Lung (tissue), 12 donors: ENCODE measurements around the gene CHST1. TPM values are rescaled to one million over a fixed set of nuclear protein-coding genes. Genes with fewer than 3 reads are reported as not detected.

ENCODE experiments used
- ATAC-seq: fragments of 200-7000 bp; cut with Tn5 transposase; one replicate; pipeline ENCODE4 v1.9.1; 2020; ENCODE audit warnings: moderate number of reproducible peaks; ENCODE audit not compliant: insufficient read depth, low FRiP score
- DNase-seq, 3 donors: peaks; one replicate each; pipeline ENCODE4 v3.0.0-alpha.2; 2013 to 2017
- H3K27ac ChIP-seq, 2 donors: one replicate each; pipeline ENCODE4 v1.5.1; 2013; ENCODE audit warnings: mild to moderate bottlenecking in 2 of 2, moderate library complexity in 2 of 2, control low read depth in 1 of 2, inconsistent platforms in 1 of 2, low read depth in 1 of 2, low read length in 1 of 2
- H3K27me3 ChIP-seq, 3 donors: one replicate each; pipeline ENCODE4 v1.5.1; 2013; ENCODE audit warnings: low read length in 2 of 3; ENCODE audit not compliant: control insufficient read depth in 3 of 3, insufficient read depth in 3 of 3
- H3K36me3 ChIP-seq, 4 donors: one replicate each; pipeline ENCODE4 v1.5.1; 2013; ENCODE audit warnings: low read length in 4 of 4, mild to moderate bottlenecking in 1 of 4, moderate library complexity in 1 of 4; ENCODE audit not compliant: control insufficient read depth in 4 of 4, insufficient read depth in 4 of 4
- H3K4me1 ChIP-seq, 5 donors: one replicate each; pipeline ENCODE4 v1.5.1; 2013; ENCODE audit warnings: low read length in 5 of 5, mild to moderate bottlenecking in 2 of 5, moderate library complexity in 1 of 5; ENCODE audit not compliant: control insufficient read depth in 5 of 5, insufficient read depth in 5 of 5
- H3K4me3 ChIP-seq: one replicate; pipeline ENCODE4 v1.5.1; 2013; ENCODE audit warnings: mild to moderate bottlenecking, control low read depth, moderate library complexity
- H3K9ac ChIP-seq, 2 donors: one replicate each; pipeline ENCODE4 v1.5.1; 2013; ENCODE audit warnings: low read length in 2 of 2, control low read depth in 1 of 2; ENCODE audit not compliant: insufficient read depth in 1 of 2
- H3K9me3 ChIP-seq, 4 donors: one replicate each; pipeline ENCODE4 v1.5.1; 2013; ENCODE audit warnings: low read length in 3 of 4, mild to moderate bottlenecking in 1 of 4, moderate library complexity in 1 of 4; ENCODE audit not compliant: control insufficient read depth in 4 of 4, insufficient read depth in 3 of 4
- WGBS, 2 donors: extraction: QIAGEN DNeasy Blood & Tissue Kit; methylation state at CpG; one replicate each; pipeline ENCODE4 v1.1.7; 2013; 5-methylcytosine and 5-hydroxymethylcytosine counted together
- polyA plus RNA-seq, 2 donors: library from polyadenylated mRNA; stranded (reverse); fragments of 200-250 nt; gene quantifications; one replicate each; pipeline ENCODE4 v1.2.1, GENCODE V29; 2013
- total RNA-seq, 2 donors: library from RNA; depleted of rRNA in 1 of 2; stranded (reverse); fragments of >200 nt in 1 of 2; gene quantifications; one replicate each; pipeline ENCODE4 v1.2.1, GENCODE V29; 2014 to 2021
- TF ChIP-seq, protein P1 (sequence below): IDR thresholded peaks from 2 replicates; pipeline ENCODE4 v1.5.1; 2012; ENCODE audit warnings: mild to moderate bottlenecking; ENCODE audit errors: control extremely low read depth, extremely low read depth
- donor health status: control.
- donor health status: control.
- donor health status: Bipolar disorder and iron deficiency.
- donor health status: healthy.
- donor health status: DM: yes; HTN: yes; CAD: no.

CHST1 gene
- total and polyA plus RNA-seq, 4 donors: 1.7 to 2.4 (median 1.9) TPM

DNA sequence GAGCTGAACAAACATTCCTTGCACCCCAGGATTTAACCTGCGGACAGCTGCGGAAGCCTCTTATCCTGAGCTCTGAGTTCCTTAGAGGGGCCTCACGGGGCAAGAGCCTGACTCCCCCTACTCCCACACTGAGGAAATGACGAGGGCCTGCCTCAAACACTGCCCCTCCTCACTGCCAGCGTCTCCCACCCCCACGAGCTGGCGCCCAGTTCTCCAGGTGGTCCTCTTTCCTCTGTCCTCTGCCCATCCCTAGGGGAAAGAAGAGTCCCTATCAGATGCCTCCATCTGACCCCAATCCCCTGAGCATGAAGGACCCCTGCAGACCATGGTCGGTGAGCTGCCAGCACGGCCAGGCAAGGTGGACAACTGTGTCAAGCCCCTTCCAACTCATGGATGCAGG lies 14.3 kb downstream of the CHST1 start:
- no peak overlapping the region for H3K27ac ChIP-seq
- DNase-seq (no peak), ATAC-seq (no peak)
- H3K36me3 ChIP-seq: no peaks in the 10 kb centered on the region
- H3K4me1 ChIP-seq: peaks cover 0 to 5% (median 0%) of the 10 kb centered on the region in 5 donors
- H3K9me3 ChIP-seq: peaks cover 0 to 3% (median 0%) of the 10 kb centered on the region in 4 donors
- H3K9ac ChIP-seq: no peak overlapping the region
- TF ChIP-seq, protein P1, sequence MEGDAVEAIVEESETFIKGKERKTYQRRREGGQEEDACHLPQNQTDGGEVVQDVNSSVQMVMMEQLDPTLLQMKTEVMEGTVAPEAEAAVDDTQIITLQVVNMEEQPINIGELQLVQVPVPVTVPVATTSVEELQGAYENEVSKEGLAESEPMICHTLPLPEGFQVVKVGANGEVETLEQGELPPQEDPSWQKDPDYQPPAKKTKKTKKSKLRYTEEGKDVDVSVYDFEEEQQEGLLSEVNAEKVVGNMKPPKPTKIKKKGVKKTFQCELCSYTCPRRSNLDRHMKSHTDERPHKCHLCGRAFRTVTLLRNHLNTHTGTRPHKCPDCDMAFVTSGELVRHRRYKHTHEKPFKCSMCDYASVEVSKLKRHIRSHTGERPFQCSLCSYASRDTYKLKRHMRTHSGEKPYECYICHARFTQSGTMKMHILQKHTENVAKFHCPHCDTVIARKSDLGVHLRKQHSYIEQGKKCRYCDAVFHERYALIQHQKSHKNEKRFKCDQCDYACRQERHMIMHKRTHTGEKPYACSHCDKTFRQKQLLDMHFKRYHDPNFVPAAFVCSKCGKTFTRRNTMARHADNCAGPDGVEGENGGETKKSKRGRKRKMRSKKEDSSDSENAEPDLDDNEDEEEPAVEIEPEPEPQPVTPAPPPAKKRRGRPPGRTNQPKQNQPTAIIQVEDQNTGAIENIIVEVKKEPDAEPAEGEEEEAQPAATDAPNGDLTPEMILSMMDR: no peak
- 78 to 89% methylated on average over 9 of the region's 9 CpGs for WGBS, 2 donors
- H3K27me3 ChIP-seq: peaks cover 0 to 8% (median 3%) of the 10 kb centered on the region in 3 donors
- H3K4me3 ChIP-seq: no peak overlapping the region

DNA sequence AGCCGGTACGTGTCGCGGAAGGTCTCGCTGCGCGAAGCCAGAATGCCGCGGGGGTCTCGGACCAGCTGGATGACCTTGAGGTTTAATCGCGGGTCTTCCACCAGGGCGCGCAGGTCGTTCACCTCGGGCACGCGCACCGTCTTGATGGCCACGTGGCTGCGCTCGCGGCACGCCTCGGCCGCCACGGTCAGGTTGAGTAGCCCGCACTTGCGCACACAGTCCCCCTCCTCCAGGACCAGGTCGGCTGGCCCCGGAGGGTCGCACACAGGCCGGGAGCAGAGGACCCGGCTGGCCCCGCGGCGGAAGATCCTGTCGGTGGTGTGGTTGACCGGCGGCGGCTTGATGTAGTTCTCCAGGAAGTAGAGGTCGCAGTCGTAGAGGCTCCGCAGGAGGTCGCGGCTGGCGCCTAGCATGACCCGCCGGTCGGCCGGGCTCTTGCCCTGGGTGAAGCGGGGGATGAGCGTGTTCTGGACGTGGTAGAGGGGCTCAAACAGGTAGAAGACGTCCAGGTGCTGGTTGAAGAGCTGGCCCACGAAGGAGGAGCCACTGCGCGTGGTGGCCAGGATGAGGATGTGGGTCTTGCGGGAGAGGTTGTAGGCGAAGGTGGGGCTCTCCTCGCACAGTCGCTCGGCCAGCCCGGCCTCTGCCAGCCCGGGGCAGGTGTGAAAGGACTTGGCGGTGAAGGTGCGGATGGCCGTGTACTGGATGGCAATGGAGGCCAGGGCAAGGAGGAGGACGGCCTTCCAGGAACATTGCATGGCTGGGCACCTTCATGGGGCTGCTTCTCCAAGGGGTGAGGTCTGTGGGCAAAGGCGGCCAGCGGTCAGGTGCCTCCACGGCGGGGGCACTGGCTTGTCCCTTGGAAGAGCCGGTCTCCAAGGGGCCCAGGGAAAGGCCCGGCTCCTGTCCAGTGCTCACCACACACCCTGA lies 15.0 kb downstream of the CHST1 start:
- 64 to 87% methylated on average over 66 to 75 of the region's 75 CpGs for WGBS, 2 donors
- Histone ChIP-seq H3K27me3 (peaks cover 0 to 8% (median 3%) of the 10 kb centered on the region in 3 donors), H3K27ac (no peak overlapping the region), H3K4me3 (no peak overlapping the region), H3K9ac (no peak overlapping the region), H3K4me1 (peaks cover 0 to 4% (median 0%) of the 10 kb centered on the region in 5 donors), H3K9me3 (peaks cover 0 to 3% (median 0%) of the 10 kb centered on the region in 4 donors), H3K36me3 (no peaks in the 10 kb centered on the region)
- DNase-seq (no peak), ATAC-seq (no peak)
- TF ChIP-seq, protein P1: no peak

DNA sequence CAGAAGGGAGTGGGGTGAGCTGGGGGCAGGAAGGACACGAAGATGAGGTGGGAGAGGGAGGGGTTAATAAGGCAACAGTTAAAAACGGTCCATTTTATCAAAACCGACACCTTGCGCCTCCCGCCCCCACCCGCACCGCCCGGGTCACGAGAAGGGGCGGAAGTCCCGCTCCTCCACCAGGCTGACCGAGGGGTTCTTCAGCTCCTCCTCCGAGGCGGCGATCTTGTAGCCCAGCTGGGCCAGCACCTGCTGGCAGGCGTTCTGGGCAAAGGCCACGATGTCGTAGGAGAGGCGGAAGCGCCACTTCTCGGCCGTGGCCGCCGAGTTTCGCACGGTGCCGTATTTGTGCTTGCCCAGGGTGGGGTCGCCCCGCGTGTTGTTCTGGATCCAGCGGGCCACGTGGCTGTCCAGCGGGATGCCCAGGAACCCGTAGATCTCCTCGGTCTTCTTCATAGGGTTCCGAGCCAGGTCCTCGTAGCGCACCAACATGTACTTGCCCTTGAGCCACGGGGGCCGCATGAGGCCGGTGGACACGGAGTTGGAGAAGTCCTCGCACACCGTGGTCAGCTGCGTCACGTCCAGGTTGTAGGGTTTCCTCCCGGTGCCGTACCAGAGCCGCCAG lies 15.8 kb downstream of the CHST1 start:
- H3K4me3 ChIP-seq: no peak overlapping the region
- no peaks in the 10 kb centered on the region for H3K36me3 ChIP-seq
- peaks cover 0 to 3% (median 0%) of the 10 kb centered on the region in 5 donors for H3K4me1 ChIP-seq
- DNase-seq (no peak), ATAC-seq (no peak)
- H3K9ac ChIP-seq: no peak overlapping the region
- whole genome bisulfite sequencing, 2 donors: 83 to 87% methylated on average over 49 of the region's 49 CpGs
- no peak overlapping the region for H3K27ac ChIP-seq
- H3K9me3 ChIP-seq: peaks cover 0 to 3% (median 0%) of the 10 kb centered on the region in 4 donors
- peaks cover 0 to 8% (median 3%) of the 10 kb centered on the region in 3 donors for H3K27me3 ChIP-seq
- TF ChIP-seq, protein P1: no peak
